ENCODE results near the gene NCOA6. TPM values are rescaled to one million over a fixed set of nuclear protein-coding genes. Genes with fewer than 3 reads are reported as not detected.
A peak's percentile ranks its signal among the peaks of the same experiment; 100 is the strongest.
"Not testable (repeated sequence)": the region's sequence is repeated elsewhere in the genome, so short reads cannot be mapped to it uniquely, and the experiment has no call there.

NCOA6 gene
- total RNA-seq, 1 experiment from 2014 or later: 10.9 TPM

- DNase-seq (ENCODE audit: low read depth): no peak
Measured at GRCh38 chr20:34829191-34829590, 3.7 kb upstream of the NCOA6 start.

GRCh38 chr20:34824806-34825529, 483 bp downstream of the NCOA6 start:
- DNase-seq (ENCODE audit: low read depth): peak; percentile 56

- DNase-seq (ENCODE audit: low read depth): peak; percentile 75
Measured at GRCh38 chr20:34824452-34824805, 1.0 kb downstream of the NCOA6 start.

GRCh38 chr20:34824026-34824425, 1.4 kb downstream of the NCOA6 start:
- DNase-seq (ENCODE audit: low read depth): no peak

- no peak for DNase-seq (ENCODE audit: low read depth)
Measured at GRCh38 chr20:34820805-34821578, 4.5 kb downstream of the NCOA6 start.

GRCh38 chr20:34817801-34818200, 7.7 kb downstream of the NCOA6 start:
- no peak for DNase-seq (ENCODE audit: low read depth)

GRCh38 chr20:34817072-34817471, 8.4 kb downstream of the NCOA6 start:
- no peak for DNase-seq (ENCODE audit: low read depth)

GRCh38 chr20:34815636-34816035, 9.8 kb downstream of the NCOA6 start:
- peak; percentile 22 for DNase-seq (ENCODE audit: low read depth)

GRCh38 chr20:34808583-34808982, 16.9 kb downstream of the NCOA6 start:
- no peak for DNase-seq (ENCODE audit: low read depth)

GRCh38 chr20:34807944-34808465, 17.4 kb downstream of the NCOA6 start:
- DNase-seq (ENCODE audit: low read depth): not testable (repeated sequence)

GRCh38 chr20:34806255-34806654, 19.2 kb downstream of the NCOA6 start:
- DNase-seq (ENCODE audit: low read depth): no peak

GRCh38 chr20:34798871-34799270, 26.6 kb downstream of the NCOA6 start:
- DNase-seq (ENCODE audit: low read depth): no peak

- DNase-seq (ENCODE audit: low read depth): no peak
Measured at GRCh38 chr20:34798328-34798727, 27.1 kb downstream of the NCOA6 start.

GRCh38 chr20:34797012-34797995, 28.1 kb downstream of the NCOA6 start:
- no peak for DNase-seq (ENCODE audit: low read depth)

- DNase-seq (ENCODE audit: low read depth): no peak
Measured at GRCh38 chr20:34794006-34794585, 31.4 kb downstream of the NCOA6 start.

- no peak for DNase-seq (ENCODE audit: low read depth)
Measured at GRCh38 chr20:34792687-34793363, 32.6 kb downstream of the NCOA6 start.

- DNase-seq (ENCODE audit: low read depth): peak; percentile 13
Measured at GRCh38 chr20:34791289-34792020, 34.0 kb downstream of the NCOA6 start.

GRCh38 chr20:34781220-34781619, 44.2 kb downstream of the NCOA6 start:
- no peak for DNase-seq (ENCODE audit: low read depth)

GRCh38 chr20:34780291-34780690, 45.2 kb downstream of the NCOA6 start:
- not testable (repeated sequence) for DNase-seq (ENCODE audit: low read depth)

GRCh38 chr20:34776177-34776576, 49.3 kb downstream of the NCOA6 start:
- DNase-seq (ENCODE audit: low read depth): no peak

Measured in RPMI7951 (cell line).